ENCODE measurements around the gene PDE9A. TPM values are rescaled to one million over a fixed set of nuclear protein-coding genes. Genes with fewer than 3 reads are reported as not detected.

Gene PDE9A
- total RNA-seq, 4 donors from 2014 or later, result 29.2 to 68.4 (median 40.4) TPM

DNA sequence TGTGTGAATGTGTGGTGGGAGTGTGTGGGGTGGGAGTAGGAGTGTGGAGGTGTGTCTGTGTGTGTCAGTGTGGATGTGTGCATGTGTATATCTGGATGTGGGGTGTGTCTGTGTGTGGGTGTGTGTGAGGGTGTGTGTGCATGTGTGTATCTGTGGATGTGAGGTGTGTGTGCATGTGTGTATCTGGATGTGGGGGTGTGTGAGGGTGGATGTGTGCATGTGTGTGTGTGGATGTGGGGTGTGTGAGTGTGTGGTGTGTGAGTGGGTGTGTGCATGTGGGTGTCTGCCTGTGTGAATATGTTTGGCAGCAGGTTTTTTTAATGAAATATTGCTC, 106.1 kb downstream of the PDE9A start:
- DNase-seq (ENCODE audit: extremely low spot score), result no peak
- Histone ChIP-seq H3K27me3 (no peaks in the 10 kb centered on the region), H3K27ac (replicated peaks in 1 of 4) (no peak overlapping the region), H3K36me3 (peaks cover 14 to 85% (median 54%) of the 10 kb centered on the region in 4 donors), H3K9me3 (no peaks in the 10 kb centered on the region), H3K4me1 (peaks cover 0 to 14% (median 5%) of the 10 kb centered on the region in 4 donors), H3K4me3 (no peak overlapping the region)
- no peak for TF ChIP-seq POLR2A (IDR thresholded peaks at IDR 0.05; ENCODE audit: low read depth)
- no peak for TF ChIP-seq POLR2AphosphoS5 (IDR thresholded peaks at IDR 0.05)
- TF ChIP-seq EP300 (IDR thresholded peaks at IDR 0.05), result no peak
- TF ChIP-seq, protein P1, sequence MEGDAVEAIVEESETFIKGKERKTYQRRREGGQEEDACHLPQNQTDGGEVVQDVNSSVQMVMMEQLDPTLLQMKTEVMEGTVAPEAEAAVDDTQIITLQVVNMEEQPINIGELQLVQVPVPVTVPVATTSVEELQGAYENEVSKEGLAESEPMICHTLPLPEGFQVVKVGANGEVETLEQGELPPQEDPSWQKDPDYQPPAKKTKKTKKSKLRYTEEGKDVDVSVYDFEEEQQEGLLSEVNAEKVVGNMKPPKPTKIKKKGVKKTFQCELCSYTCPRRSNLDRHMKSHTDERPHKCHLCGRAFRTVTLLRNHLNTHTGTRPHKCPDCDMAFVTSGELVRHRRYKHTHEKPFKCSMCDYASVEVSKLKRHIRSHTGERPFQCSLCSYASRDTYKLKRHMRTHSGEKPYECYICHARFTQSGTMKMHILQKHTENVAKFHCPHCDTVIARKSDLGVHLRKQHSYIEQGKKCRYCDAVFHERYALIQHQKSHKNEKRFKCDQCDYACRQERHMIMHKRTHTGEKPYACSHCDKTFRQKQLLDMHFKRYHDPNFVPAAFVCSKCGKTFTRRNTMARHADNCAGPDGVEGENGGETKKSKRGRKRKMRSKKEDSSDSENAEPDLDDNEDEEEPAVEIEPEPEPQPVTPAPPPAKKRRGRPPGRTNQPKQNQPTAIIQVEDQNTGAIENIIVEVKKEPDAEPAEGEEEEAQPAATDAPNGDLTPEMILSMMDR (IDR thresholded peaks at IDR 0.05), result no peak
- intact Hi-C loops (cut with DNase I), result no loop called here

DNA sequence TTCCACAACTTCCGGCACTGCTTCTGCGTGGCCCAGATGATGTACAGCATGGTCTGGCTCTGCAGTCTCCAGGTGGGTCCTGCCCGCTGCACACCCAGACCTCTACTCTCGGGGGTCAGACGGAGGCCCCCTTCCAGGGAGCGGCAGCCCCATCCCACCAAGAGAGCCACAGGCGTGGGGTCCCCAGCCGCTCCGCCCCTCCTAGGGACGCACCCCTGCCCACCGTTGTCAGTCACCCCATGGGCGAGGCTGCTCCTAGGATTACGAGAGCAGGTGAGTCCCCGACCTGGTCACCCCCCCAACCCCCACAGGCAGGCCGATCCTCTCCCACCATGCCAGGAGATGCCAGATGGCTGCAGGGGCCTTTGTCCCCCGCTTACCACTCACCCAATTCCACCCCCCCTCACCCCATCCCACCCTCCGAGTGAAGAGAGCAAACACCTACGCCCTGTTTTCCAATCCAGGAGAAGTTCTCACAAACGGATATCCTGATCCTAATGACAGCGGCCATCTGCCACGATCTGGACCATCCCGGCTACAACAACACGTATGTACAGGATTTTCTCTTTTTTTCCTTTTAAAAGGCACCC, 107.0 kb downstream of the PDE9A start:
- 81% methylated on average over 16 of the region's 23 CpGs for WGBS
- H3K9me3 ChIP-seq, result no peaks in the 10 kb centered on the region
- H3K4me1 ChIP-seq, result peaks cover 0 to 14% (median 5%) of the 10 kb centered on the region in 4 donors
- intact Hi-C loops (cut with DNase I), result no loop called here
- H3K27me3 ChIP-seq, result no peaks in the 10 kb centered on the region
- peaks cover 20 to 86% (median 55%) of the 10 kb centered on the region in 4 donors for H3K36me3 ChIP-seq
- H3K27ac ChIP-seq (replicated peaks in 1 of 4), result peak overlapping the region in 1 of 4 donors; percentile 18
- no peak overlapping the region for H3K4me3 ChIP-seq
- no peak for DNase-seq (ENCODE audit: extremely low spot score)
- TF ChIP-seq, protein P1 (IDR thresholded peaks at IDR 0.05), result no peak
- TF ChIP-seq POLR2AphosphoS5 (IDR thresholded peaks at IDR 0.05) (no peak), EP300 (IDR thresholded peaks at IDR 0.05) (no peak), POLR2A (IDR thresholded peaks at IDR 0.05; ENCODE audit: low read depth) (no peak)

DNA sequence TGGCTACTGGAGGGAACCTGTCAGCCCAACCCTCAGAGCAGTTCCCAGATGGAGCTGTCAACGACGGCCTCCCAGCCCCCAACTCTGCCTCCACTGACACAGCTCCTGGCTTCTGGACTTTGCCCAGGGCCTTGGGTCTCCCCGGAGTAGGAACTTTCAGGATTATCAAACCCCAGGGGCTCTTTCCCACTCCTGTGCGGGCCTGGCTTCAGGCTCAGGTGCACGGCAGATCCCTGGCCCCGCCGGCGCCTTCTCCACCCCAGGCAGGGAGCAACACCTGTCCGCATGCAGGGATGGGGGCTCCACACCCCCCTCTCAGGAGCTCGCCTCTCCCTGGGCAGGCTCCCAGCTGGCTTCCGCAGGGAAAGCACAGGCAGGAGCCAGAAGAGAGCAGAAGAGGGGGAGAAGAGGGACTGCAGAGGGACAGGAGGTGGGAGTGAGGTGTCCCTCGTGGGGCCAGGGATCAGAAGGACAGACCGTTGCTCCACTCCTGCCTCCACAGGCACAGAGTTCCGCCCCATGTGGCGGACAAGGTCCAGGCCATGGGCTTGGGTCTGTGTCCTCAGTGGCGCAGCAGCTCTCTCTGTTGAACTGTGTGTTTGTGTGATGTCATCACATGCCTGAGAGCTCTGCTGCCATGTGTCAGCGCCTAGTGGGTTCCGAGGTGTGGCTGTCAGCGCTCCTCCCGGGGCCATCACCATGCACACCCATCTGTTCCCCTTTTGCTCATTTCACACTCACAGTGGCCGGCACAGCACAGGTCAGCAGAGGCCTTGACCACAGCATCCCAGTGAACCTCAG, 107.7 kb downstream of the PDE9A start:
- no peak for DNase-seq (ENCODE audit: extremely low spot score)
- WGBS, result 70% methylated on average over 21 of the region's 21 CpGs
- H3K4me3 ChIP-seq, result no peak overlapping the region
- H3K9me3 ChIP-seq, result no peaks in the 10 kb centered on the region
- H3K36me3 ChIP-seq, result peaks cover 27 to 86% (median 55%) of the 10 kb centered on the region in 4 donors
- H3K27ac ChIP-seq (replicated peaks in 1 of 4), result peak overlapping the region in 1 of 4 donors; percentile 18
- intact Hi-C loops (cut with DNase I), result no loop called here
- H3K4me1 ChIP-seq, result peaks cover 0 to 14% (median 5%) of the 10 kb centered on the region in 4 donors
- peak in 1 of 2 donors; percentile 34 for TF ChIP-seq POLR2AphosphoS5 (IDR thresholded peaks at IDR 0.05)
- TF ChIP-seq, protein P1 (IDR thresholded peaks at IDR 0.05), result no peak
- H3K27me3 ChIP-seq, result no peaks in the 10 kb centered on the region

DNA sequence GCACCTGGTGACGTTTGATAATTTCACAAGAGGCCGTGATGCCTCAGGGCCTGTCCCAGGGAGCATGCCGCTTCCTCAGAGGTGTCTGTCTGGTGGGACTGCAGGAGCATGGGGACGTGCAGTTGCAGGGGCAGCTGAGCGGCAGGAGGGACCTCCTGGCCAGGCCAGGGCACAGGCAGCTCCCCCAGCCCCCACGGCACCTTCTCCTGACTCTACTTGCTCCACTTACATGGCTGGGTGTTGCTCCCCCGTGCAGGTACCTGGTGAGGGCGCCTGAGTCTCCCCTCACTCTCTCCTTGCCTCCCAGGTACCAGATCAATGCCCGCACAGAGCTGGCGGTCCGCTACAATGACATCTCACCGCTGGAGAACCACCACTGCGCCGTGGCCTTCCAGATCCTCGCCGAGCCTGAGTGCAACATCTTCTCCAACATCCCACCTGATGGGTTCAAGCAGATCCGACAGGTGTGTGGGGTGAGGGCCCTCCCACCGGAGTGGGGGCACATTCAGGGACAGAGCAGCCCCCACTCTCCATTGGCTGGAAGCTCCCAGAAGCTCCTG, 108.4 kb downstream of the PDE9A start:
- intact Hi-C loops (cut with DNase I), result no loop called here
- no peak overlapping the region for H3K27ac ChIP-seq (replicated peaks in 1 of 4)
- no peaks in the 10 kb centered on the region for H3K9me3 ChIP-seq
- no peaks in the 10 kb centered on the region for H3K27me3 ChIP-seq
- TF ChIP-seq POLR2A (IDR thresholded peaks at IDR 0.05; ENCODE audit: low read depth) (no peak), POLR2AphosphoS5 (IDR thresholded peaks at IDR 0.05) (no peak), EP300 (IDR thresholded peaks at IDR 0.05) (no peak)
- TF ChIP-seq, protein P1 (IDR thresholded peaks at IDR 0.05), result no peak
- H3K36me3 ChIP-seq, result peaks cover 28 to 88% (median 55%) of the 10 kb centered on the region in 4 donors
- peaks cover 0 to 14% (median 5%) of the 10 kb centered on the region in 4 donors for H3K4me1 ChIP-seq
- DNase-seq (ENCODE audit: extremely low spot score), result no peak
- no peak overlapping the region for H3K4me3 ChIP-seq
- 86% methylated on average over 5 of the region's 18 CpGs for WGBS

All from esophagus muscularis mucosa (tissue), 4 donors.